Fibroblast of lung (primary cell): Measurements from ENCODE around the gene PSME3. TPM values are rescaled to one million over a fixed set of nuclear protein-coding genes. Genes with fewer than 3 reads are reported as not detected.
A peak's percentile ranks its signal among the peaks of the same experiment; 100 is the strongest.

Experiments used
- DNase-seq, 2 donors: peaks; one replicate each; pipeline versions ENCODE4 v3.0.0 to v3.0.0-alpha.2; 2010; ENCODE audit warnings: low read depth in 2 of 2
- H2AFZ ChIP-seq: 2 replicates; pipeline ENCODE4 v1.5.1; 2012; ENCODE audit warnings: low read length, control low read depth, inconsistent platforms
- H3K27ac ChIP-seq: 2 replicates; pipeline ENCODE4 v1.5.1; 2011; ENCODE audit warnings: low read length, control low read depth; ENCODE audit not compliant: insufficient read depth
- H3K27me3 ChIP-seq: 2 replicates; pipeline ENCODE4 v1.5.1; 2011; ENCODE audit warnings: mild to moderate bottlenecking, low read length; ENCODE audit not compliant: control insufficient read depth, insufficient read depth
- H3K36me3 ChIP-seq: 2 replicates; pipeline ENCODE4 v1.5.1; 2011; ENCODE audit warnings: low read length; ENCODE audit not compliant: control insufficient read depth, insufficient read depth
- H3K4me1 ChIP-seq: 2 replicates; pipeline ENCODE4 v1.5.1; 2011; ENCODE audit warnings: low read length; ENCODE audit not compliant: control insufficient read depth, insufficient read depth; ENCODE audit errors: extremely low read depth
- H3K4me2 ChIP-seq: 2 replicates; pipeline ENCODE4 v1.5.1; 2011; ENCODE audit warnings: low read length, control low read depth; ENCODE audit not compliant: insufficient read depth; ENCODE audit errors: extremely low read depth
- H3K4me3 ChIP-seq, 4 experiments: fragments of 200-600 bp in 1 of 4; sonication (generic) in 1 of 4; replicated peaks in 1 of 4; 2 replicates each; pipeline ENCODE4 v1.5.1; 2011 to 2016; ENCODE audit warnings: low read length in 4 of 4, low read depth in 3 of 4, mild to moderate bottlenecking in 3 of 4, control low read depth in 2 of 4, inconsistent platforms in 1 of 4, mixed read lengths in 1 of 4; ENCODE audit not compliant: insufficient read depth in 1 of 4; ENCODE audit errors: control extremely low read depth in 1 of 4
- H3K79me2 ChIP-seq: 2 replicates; pipeline ENCODE4 v1.5.1; 2012; ENCODE audit warnings: mild to moderate bottlenecking, low read length, inconsistent platforms; ENCODE audit not compliant: control insufficient read depth, insufficient read depth
- H3K9ac ChIP-seq: 2 replicates; pipeline ENCODE4 v1.5.1; 2011; ENCODE audit warnings: mild to moderate bottlenecking, low read length, control low read depth; ENCODE audit not compliant: insufficient read depth
- H3K9me3 ChIP-seq: 2 replicates; pipeline ENCODE4 v1.5.1; 2012; ENCODE audit warnings: low read depth, low read length; ENCODE audit not compliant: control insufficient read depth, insufficient read depth
- H4K20me1 ChIP-seq: 2 replicates; pipeline ENCODE4 v1.5.1; 2011; ENCODE audit warnings: low read length; ENCODE audit not compliant: control insufficient read depth, insufficient read depth; ENCODE audit errors: extremely low read depth
- EZH2 ChIP-seq: IDR thresholded peaks from 2 replicates; pipeline ENCODE4 v1.5.1; 2012; ENCODE audit warnings: low read length, control low read depth, mild to moderate bottlenecking; ENCODE audit errors: missing control alignments
- polyA plus RNA-seq, 2 donors: library from polyadenylated mRNA; depleted of rRNA in 1 of 2; stranded (reverse) in 1 of 2; unstranded in 1 of 2; fragments of >200 nt; gene quantifications; 2 replicates each; pipeline ENCODE4 v1.2.1, GENCODE V29; 2011 to 2012; ENCODE audit warnings: missing spikeins in 1 of 2
- total RNA-seq: library from RNA; depleted of rRNA; stranded (reverse); fragments of >200 nt; gene quantifications from 2 replicates; pipeline ENCODE4 v1.2.1, GENCODE V29; 2014
- TF ChIP-seq, protein P1 (sequence below), 2 donors: IDR thresholded peaks in 1 of 2; conservative IDR thresholded peaks in 1 of 2; 1 replicate in 1 of 2; 2 replicates in 1 of 2; pipeline ENCODE4 v1.5.1; 2011 to 2012; ENCODE audit warnings: low read length in 2 of 2, control low read depth in 1 of 2, inconsistent platforms in 1 of 2, low read depth in 1 of 2, mild to moderate bottlenecking in 1 of 2

The PSME3 gene
- total and polyA plus RNA-seq, 2 donors (not counting 1 experiment from before 2014, with no cell fraction given): 50.7 to 133 TPM

GRCh38 chr17:42830971-42831370 lies 2.2 kb upstream of the PSME3 start:
- Histone ChIP-seq H3K27me3 (no peaks in the 10 kb centered on the region), H4K20me1 (no peaks in the 10 kb centered on the region), H2AFZ (no peak overlapping the region), H3K79me2 (peaks cover 20% of the 10 kb centered on the region), H3K36me3 (no peaks in the 10 kb centered on the region), H3K9ac (no peak overlapping the region), H3K9me3 (no peaks in the 10 kb centered on the region), H3K4me2 (no peak overlapping the region), H3K4me1 (no peaks in the 10 kb centered on the region), H3K27ac (no peak overlapping the region), H3K4me3 (no peak overlapping the region)
- TF ChIP-seq, protein P1, sequence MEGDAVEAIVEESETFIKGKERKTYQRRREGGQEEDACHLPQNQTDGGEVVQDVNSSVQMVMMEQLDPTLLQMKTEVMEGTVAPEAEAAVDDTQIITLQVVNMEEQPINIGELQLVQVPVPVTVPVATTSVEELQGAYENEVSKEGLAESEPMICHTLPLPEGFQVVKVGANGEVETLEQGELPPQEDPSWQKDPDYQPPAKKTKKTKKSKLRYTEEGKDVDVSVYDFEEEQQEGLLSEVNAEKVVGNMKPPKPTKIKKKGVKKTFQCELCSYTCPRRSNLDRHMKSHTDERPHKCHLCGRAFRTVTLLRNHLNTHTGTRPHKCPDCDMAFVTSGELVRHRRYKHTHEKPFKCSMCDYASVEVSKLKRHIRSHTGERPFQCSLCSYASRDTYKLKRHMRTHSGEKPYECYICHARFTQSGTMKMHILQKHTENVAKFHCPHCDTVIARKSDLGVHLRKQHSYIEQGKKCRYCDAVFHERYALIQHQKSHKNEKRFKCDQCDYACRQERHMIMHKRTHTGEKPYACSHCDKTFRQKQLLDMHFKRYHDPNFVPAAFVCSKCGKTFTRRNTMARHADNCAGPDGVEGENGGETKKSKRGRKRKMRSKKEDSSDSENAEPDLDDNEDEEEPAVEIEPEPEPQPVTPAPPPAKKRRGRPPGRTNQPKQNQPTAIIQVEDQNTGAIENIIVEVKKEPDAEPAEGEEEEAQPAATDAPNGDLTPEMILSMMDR (conservative IDR thresholded peaks at IDR 0.05 in 1 of 2, IDR thresholded peaks at IDR 0.05 in 1 of 2; ENCODE audit: low read depth in 1 of 2, low read length in 2 of 2): no peak
- no peak for TF ChIP-seq EZH2
- DNase-seq: no peak

DNA sequence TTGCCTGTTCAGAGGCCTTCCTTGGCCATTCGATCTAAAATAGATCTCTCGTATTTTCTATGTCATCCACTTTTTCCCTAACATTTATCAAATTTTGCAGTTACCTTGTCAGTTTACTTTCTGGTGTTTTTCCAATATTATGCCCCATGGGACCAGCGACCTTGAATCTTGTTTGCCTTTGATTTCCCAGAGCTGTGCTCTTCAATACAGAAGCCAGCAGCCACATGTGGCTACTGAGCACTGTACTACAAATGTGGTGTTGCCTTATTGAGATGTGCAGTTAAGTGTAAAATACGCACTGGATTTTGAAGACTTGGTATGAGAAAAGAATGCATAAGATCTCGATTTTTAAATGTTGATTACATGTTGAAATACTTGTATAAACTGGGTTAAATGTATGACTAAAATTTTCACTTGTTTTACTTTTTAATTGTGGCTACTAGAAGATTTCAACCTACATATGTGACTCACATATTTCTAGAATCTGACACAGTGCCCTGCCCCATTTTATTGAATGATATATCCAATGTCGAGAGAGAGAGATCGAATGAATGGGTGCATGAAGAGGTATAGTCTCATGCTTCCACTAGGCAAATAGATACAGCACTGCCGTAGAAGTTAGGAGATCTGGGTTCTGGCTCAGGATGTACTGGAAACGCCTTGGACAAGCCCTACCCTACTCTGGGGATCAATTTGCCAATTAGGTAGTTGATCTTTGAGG lies 824 bp upstream of the PSME3 start:
- H3K27ac ChIP-seq: peak overlapping the region; percentile 93
- no peak for DNase-seq
- H2AFZ ChIP-seq: peak overlapping the region; percentile 70
- TF ChIP-seq, protein P1 (conservative IDR thresholded peaks at IDR 0.05 in 1 of 2, IDR thresholded peaks at IDR 0.05 in 1 of 2; ENCODE audit: low read depth in 1 of 2, low read length in 2 of 2): no peak
- no peak for TF ChIP-seq EZH2
- no peaks in the 10 kb centered on the region for H3K27me3 ChIP-seq
- H3K36me3 ChIP-seq: peaks cover 3% of the 10 kb centered on the region
- H3K4me3 ChIP-seq: peak overlapping the region; percentile 97 to 99 (median 98)
- H3K9me3 ChIP-seq: no peaks in the 10 kb centered on the region
- H3K4me1 ChIP-seq: no peaks in the 10 kb centered on the region
- no peaks in the 10 kb centered on the region for H4K20me1 ChIP-seq
- peak overlapping the region; percentile 79 for H3K4me2 ChIP-seq
- H3K79me2 ChIP-seq: peaks cover 20% of the 10 kb centered on the region
- peak overlapping the region; percentile 96 for H3K9ac ChIP-seq

DNA sequence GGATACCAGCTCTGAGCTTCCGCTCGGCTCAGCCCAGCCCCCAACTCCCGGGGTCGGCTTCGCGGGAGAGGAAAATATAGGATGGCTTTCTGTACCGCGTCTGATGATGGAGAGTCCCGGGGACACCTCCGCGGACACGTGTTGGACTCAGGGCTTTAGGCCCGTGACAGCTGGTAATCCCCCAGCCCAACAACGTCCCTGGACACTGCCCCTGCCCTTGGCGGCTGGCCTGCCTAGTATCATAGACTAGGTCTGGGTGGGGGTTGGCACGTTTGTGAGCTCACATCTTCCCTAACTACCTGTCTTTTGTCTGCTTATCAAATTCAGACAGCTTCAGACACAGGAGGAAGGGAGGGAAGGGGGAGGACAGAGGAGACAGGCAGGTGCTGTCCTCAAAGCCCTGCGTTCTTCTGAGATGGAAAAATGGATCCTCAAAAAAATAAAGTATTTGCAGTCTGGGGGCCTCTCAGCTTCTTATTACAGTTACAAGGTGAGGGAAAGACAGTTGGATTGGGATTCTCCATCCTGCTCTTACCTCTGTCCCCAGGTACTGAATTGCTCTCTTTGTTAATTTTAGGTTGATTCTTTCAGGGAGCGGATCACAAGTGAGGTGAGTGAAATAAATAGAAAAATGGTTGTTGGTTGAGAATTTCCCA lies 698 bp downstream of the PSME3 start:
- H3K4me3 ChIP-seq: peak overlapping the region; percentile 97 to 99 (median 98)
- no peaks in the 10 kb centered on the region for H3K4me1 ChIP-seq
- H3K4me2 ChIP-seq: peak overlapping the region; percentile 96
- no peak for DNase-seq
- H3K9me3 ChIP-seq: no peaks in the 10 kb centered on the region
- peaks cover 20% of the 10 kb centered on the region for H3K79me2 ChIP-seq
- H4K20me1 ChIP-seq: no peaks in the 10 kb centered on the region
- H3K9ac ChIP-seq: peak overlapping the region; percentile 96
- TF ChIP-seq, protein P1 (conservative IDR thresholded peaks at IDR 0.05 in 1 of 2, IDR thresholded peaks at IDR 0.05 in 1 of 2; ENCODE audit: low read depth in 1 of 2, low read length in 2 of 2): no peak
- no peak for TF ChIP-seq EZH2
- peak overlapping the region; percentile 70 for H2AFZ ChIP-seq
- peaks cover 7% of the 10 kb centered on the region for H3K36me3 ChIP-seq
- H3K27ac ChIP-seq: peak overlapping the region; percentile 93
- H3K27me3 ChIP-seq: no peaks in the 10 kb centered on the region
